A673 (cell line): Measurements from ENCODE around the gene TFF2. TPM values are rescaled to one million over a fixed set of nuclear protein-coding genes. Genes with fewer than 3 reads are reported as not detected.

Experiments used
- Bru-seq: library from RNA; stranded (reverse); fragments of 400-500 nt; gene quantifications from one replicate; lab custom pipeline; 2021; lab: Mats Ljungman, UMichigan
- BruChase-seq, 2 experiments: library from RNA; stranded (reverse); fragments of 400-500 nt; gene quantifications; one replicate each; lab custom pipeline; 2021; lab: Mats Ljungman, UMichigan
- BruUV-seq: library from RNA; stranded (reverse); fragments of 400-500 nt; replicated peaks from 2 replicates; lab custom pipeline; 2021; lab: Mats Ljungman, UMichigan
- CTCF ChIA-PET: fragments of 300-600 bp; sonication (Branson Sonifier 250); formaldehyde crosslinking; loops from one replicate; lab custom pipeline; 2022; ENCODE audit warnings: antibody characterized with exemption; lab: Charles Lee
- POLR2A ChIA-PET: fragments of 300-600 bp; sonication (Branson Sonifier 250); formaldehyde crosslinking; loops from one replicate; lab custom pipeline; 2022; ENCODE audit warnings: antibody characterized with exemption; ENCODE audit not compliant: low non-redundant PET; lab: Charles Lee
- DNase-seq: peaks from one replicate; pipeline ENCODE4 v3.0.0-alpha.2; 2015; ENCODE audit warnings: low spot score
- H3K27ac ChIP-seq: fragments of 200-600 bp; sonication (generic); 2 replicates; pipeline ENCODE4 v1.5.1; 2016; ENCODE audit warnings: mixed run types, low read depth, mild to moderate bottlenecking, mixed read lengths, antibody characterized with exemption, low read length; ENCODE audit not compliant: poor library complexity, severe bottlenecking
- H3K27me3 ChIP-seq: fragments of 200-600 bp; sonication (generic); replicated peaks from 2 replicates; pipeline ENCODE4 v1.6.1; 2017; ENCODE audit warnings: mixed run types, low read depth, mild to moderate bottlenecking, mixed read lengths, antibody characterized with exemption, low read length; ENCODE audit not compliant: insufficient read depth, poor library complexity
- H3K36me3 ChIP-seq: fragments of 200-600 bp; sonication (generic); 2 replicates; pipeline ENCODE4 v1.6.1; 2016; ENCODE audit warnings: mixed run types, mild to moderate bottlenecking, mixed read lengths, antibody characterized with exemption, low read length; ENCODE audit not compliant: insufficient read depth, poor library complexity, severe bottlenecking
- H3K4me1 ChIP-seq: fragments of 200-600 bp; sonication (generic); 2 replicates; pipeline ENCODE4 v1.6.1; 2017; ENCODE audit warnings: mixed run types, mild to moderate bottlenecking, mixed read lengths, antibody characterized with exemption, low read length; ENCODE audit not compliant: insufficient read depth, poor library complexity, severe bottlenecking
- H3K4me3 ChIP-seq: fragments of 200-600 bp; sonication (generic); 2 replicates; pipeline ENCODE4 v1.5.1; 2016; ENCODE audit warnings: low read depth, mixed run types, mild to moderate bottlenecking, mixed read lengths, low read length; ENCODE audit not compliant: poor library complexity, severe bottlenecking
- H3K9me3 ChIP-seq: fragments of 200-600 bp; sonication (generic); 2 replicates; pipeline ENCODE4 v1.6.1; 2016; ENCODE audit warnings: mixed run types, low read depth, mild to moderate bottlenecking, mixed read lengths, antibody characterized with exemption, low read length; ENCODE audit not compliant: poor library complexity, severe bottlenecking
- CTCF ChIP-seq: fragments of 300-800, 200-600 bp; sonication (generic); conservative IDR thresholded peaks from 2 replicates; pipeline ENCODE4 v1.5.1; 2017; ENCODE audit warnings: low read depth, mild to moderate bottlenecking, antibody characterized with exemption, low read length, moderate library complexity, mixed read lengths
- EZH2 ChIP-seq: fragments of 200-600 bp; sonication (generic); IDR thresholded peaks from 2 replicates; pipeline ENCODE4 v1.6.1; 2017; ENCODE audit warnings: borderline replicate concordance, low read depth, mild to moderate bottlenecking, mixed read lengths, antibody characterized with exemption, low read length; ENCODE audit not compliant: poor library complexity, severe bottlenecking
- intact Hi-C: fragments of 100-400 bp; cut with micrococcal nuclease; formaldehyde crosslinking; loops from one replicate; pipeline ENCODE4 v1.10.0; 2022; ENCODE audit not compliant: unreplicated experiment
- long read RNA-seq: library from polyadenylated mRNA; stranded (forward); transcript quantifications from one replicate; pipeline ENCODE4 v2.0.0, GENCODE V29; 2022
- total RNA-seq: library from RNA; stranded (reverse); gene quantifications from 2 replicates; pipeline ENCODE4 v1.2.3, GENCODE V29; 2021

The TFF2 gene, protein sequence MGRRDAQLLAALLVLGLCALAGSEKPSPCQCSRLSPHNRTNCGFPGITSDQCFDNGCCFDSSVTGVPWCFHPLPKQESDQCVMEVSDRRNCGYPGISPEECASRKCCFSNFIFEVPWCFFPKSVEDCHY
- not detected in 2 replicates for total RNA-seq
- Bru-seq, nascent RNA = not detected
- BruChase-seq, experiment 1, labeled RNA remaining after a 2-hour chase = not detected
- BruChase-seq, experiment 2, labeled RNA remaining after a 6-hour chase = not detected
- long read RNA-seq = 0 reads

- DNase-seq = no peak
- H3K27me3 ChIP-seq = no peaks in the 10 kb centered on the region
- H3K36me3 ChIP-seq = no peaks in the 10 kb centered on the region
- ChIA-PET POLR2A (no interaction called here), CTCF (no interaction called here)
- intact Hi-C loops = no loop called here
- BruUV-seq = no TSS peak
- H3K4me3 ChIP-seq = no peak within 1 kb of the TSS
- TF ChIP-seq EZH2 = no peak
- TF ChIP-seq CTCF = no peak
- H3K4me1 ChIP-seq = no peaks in the 10 kb centered on the region
- no peak within 1 kb of the TSS for H3K27ac ChIP-seq
- no peaks in the 10 kb centered on the region for H3K9me3 ChIP-seq
Measured at GRCh38 chr21:42350927-42351426, at the start of gene TFF2. TSS of gene TFF2 (minus strand) at chr21:42350994. CDS start at chr21:42350957, 37 bp downstream.

DNA sequence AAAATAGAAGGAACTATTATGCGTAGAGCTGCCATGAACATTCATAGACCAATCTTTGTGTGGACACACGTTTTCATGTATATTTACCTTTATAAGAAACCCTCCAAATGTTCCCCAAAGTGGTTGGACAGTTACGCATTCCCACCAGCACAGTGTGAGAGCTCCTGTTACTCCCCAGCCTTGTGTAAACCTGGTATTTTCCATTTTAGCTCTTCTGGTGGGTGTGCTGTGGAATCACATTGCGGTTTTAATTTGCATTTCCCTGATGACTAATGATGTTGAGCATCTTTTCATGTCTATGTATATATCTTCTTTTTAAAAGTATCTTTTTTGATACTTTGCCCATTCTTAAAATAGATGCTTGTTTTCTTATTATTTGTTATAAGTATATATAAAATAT, 49.7 kb upstream of the TFF2 start:
- no peak overlapping the region for H3K27ac ChIP-seq
- intact Hi-C loops = no loop called here
- BruUV-seq = no TSS peak
- no peaks in the 10 kb centered on the region for H3K27me3 ChIP-seq
- peaks cover 5% of the 10 kb centered on the region for H3K9me3 ChIP-seq
- no peak for TF ChIP-seq CTCF
- TF ChIP-seq EZH2 = no peak
- H3K4me1 ChIP-seq = peaks cover 4% of the 10 kb centered on the region
- no peak for DNase-seq
- H3K4me3 ChIP-seq = no peak overlapping the region
- CTCF ChIA-PET = interaction anchor here (0.7 kb wide), 1 partner anchor 124 kb away, joined by 3 read pairs; no protein-coding TSS in a partner anchor
- no peaks in the 10 kb centered on the region for H3K36me3 ChIP-seq
- POLR2A ChIA-PET = no interaction called here

DNA sequence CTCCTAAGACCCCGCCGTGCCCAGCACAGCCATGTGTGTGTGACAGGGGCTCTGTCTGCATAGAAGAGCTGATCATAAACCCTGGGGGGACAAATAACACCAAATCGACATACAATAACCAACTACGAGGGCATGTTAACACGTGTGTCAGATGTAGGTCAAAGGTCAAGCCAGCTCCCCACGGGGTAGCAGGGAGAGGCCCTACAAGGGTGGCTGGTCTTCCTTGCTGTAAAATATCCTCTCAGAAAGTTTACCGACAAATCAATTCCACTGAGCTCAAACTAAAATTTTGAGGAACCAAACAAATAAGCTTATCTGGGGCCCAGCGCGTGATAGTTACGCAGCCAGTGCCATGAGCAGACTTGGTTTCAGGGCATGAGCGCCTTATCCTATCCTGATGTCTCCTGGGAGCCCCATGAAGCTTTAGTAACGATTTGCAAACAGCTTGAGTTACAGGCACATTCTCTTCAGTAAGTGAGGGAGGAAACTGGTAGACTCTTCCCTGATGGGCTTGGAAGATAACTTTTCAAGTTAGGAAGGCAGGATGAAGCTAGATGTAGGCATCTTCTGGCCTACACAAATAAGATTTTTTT, 47.7 kb upstream of the TFF2 start:
- Histone ChIP-seq H3K27ac (no peak overlapping the region), H3K36me3 (no peaks in the 10 kb centered on the region), H3K4me1 (peaks cover 4% of the 10 kb centered on the region), H3K9me3 (peaks cover 5% of the 10 kb centered on the region), H3K4me3 (no peak overlapping the region), H3K27me3 (no peaks in the 10 kb centered on the region)
- POLR2A ChIA-PET = no interaction called here
- no peak for TF ChIP-seq CTCF
- no peak for TF ChIP-seq EZH2
- intact Hi-C loops = no loop called here
- CTCF ChIA-PET = no interaction called here
- no peak for DNase-seq
- no TSS peak for BruUV-seq
